MM.1S (cell line): ENCODE measurements around the gene LRRC31.

Experiments
- EZH2 ChIP-seq: fragments of 300-600 bp; sonication (generic); optimal IDR thresholded peaks from 2 replicates; pipeline ENCODE3; 2017; ENCODE audit warnings: low read depth, mild to moderate bottlenecking, antibody characterized with exemption, low read length, mixed read lengths
- EZH2phosphoT487 ChIP-seq: fragments of 300-600 bp; sonication (generic); IDR thresholded peaks from 2 replicates; pipeline ENCODE4 v1.6.1; 2018; ENCODE audit warnings: antibody characterized with exemption, low read length

DNA sequence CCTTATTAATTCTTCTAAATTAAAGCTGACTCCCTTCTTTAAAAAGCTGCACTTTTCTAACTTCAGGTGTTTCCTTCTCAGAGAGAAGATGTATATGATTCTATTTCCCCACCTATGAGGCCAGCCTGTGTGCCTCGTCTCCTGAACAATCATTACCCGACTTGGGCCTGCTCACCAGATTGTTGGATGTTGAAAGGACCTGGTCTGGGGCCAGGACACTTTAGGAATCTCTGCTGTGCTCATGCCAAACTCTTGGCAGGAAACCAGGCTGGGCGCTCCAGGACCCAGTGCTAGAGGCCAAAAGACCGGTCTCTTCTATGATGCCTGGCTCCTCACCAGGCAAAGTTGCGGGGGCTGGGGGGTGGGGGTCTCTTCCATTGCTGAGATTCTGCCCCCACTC is 16.9 kb upstream of the LRRC31 start:
- TF ChIP-seq EZH2 (no peak), EZH2phosphoT487 (no peak)
